K562 (cell line): ENCODE measurements around the gene GFOD2. TPM values are rescaled to one million over a fixed set of nuclear protein-coding genes. Genes with fewer than 3 reads are reported as not detected.
A peak's percentile ranks its signal among the peaks of the same experiment; 100 is the strongest.

Source experiments
- HMG20A ChIP-seq: fragments of 450-650 bp; formaldehyde crosslinking; conservative IDR thresholded peaks from 2 replicates; pipeline ENCODE4 v1.4.0; 2020; ENCODE audit warnings: mild to moderate bottlenecking, mixed read lengths
- HMGN3 ChIP-seq: IDR thresholded peaks from 2 replicates; pipeline ENCODE4 v1.6.1; 2011; ENCODE audit warnings: borderline replicate concordance, low read depth, mild to moderate bottlenecking, mixed read lengths, low read length; ENCODE audit not compliant: insufficient read length; ENCODE audit errors: extremely low read depth
- KDM1A ChIP-seq, 2 experiments: fragments of 450-650 bp; IDR thresholded peaks; 2 replicates each; pipeline ENCODE4 v1.6.1; 2016; ENCODE audit warnings: mild to moderate bottlenecking in 2 of 2
- NFIC ChIP-seq: fragments of 450-650 bp; IDR thresholded peaks from 2 replicates; pipeline ENCODE4 v1.6.1; 2017; ENCODE audit warnings: mild to moderate bottlenecking, inconsistent platforms
- POLR2AphosphoS5 ChIP-seq: IDR thresholded peaks from 2 replicates; pipeline ENCODE4 v1.6.1; 2011; ENCODE audit warnings: mild to moderate bottlenecking, low read depth, low read length, moderate library complexity; ENCODE audit not compliant: control insufficient read depth, insufficient read depth
- SRF ChIP-seq, 2 experiments: fragments of 250-450, 450-650 bp in 1 of 2; sonication (Bioruptor Pico) in 1 of 2; sonication (generic) in 1 of 2; formaldehyde crosslinking; IDR thresholded peaks; 2 replicates each; pipeline versions ENCODE4 v1.5.0 to v1.5.1; 2020 to 2022; ENCODE audit warnings: mild to moderate bottlenecking in 1 of 2, missing genetic modification reagents in 1 of 2
- ZBTB33 ChIP-seq: sonication (generic); formaldehyde crosslinking; IDR thresholded peaks from 2 replicates; pipeline ENCODE4 v1.8.1; 2023; ENCODE audit warnings: mild to moderate bottlenecking, missing genetic modification reagents
- ZC3H8 ChIP-seq: fragments of 450-650 bp; IDR thresholded peaks from 2 replicates; pipeline ENCODE4 v1.6.1; 2017
- ZNF124 ChIP-seq: sonication (generic); formaldehyde crosslinking; IDR thresholded peaks from 2 replicates; pipeline ENCODE4 v1.8.1; 2022; ENCODE audit warnings: missing genetic modification reagents
- ZNF347 ChIP-seq: fragments of 450-650 bp; formaldehyde crosslinking; IDR thresholded peaks from 2 replicates; pipeline ENCODE4 v1.4.0; 2020; ENCODE audit warnings: low read depth, mild to moderate bottlenecking, moderate library complexity
- polyA plus RNA-seq, 8 experiments: library from polyadenylated mRNA; depleted of rRNA in 4 of 8; stranded (reverse) in 5 of 8; unstranded in 3 of 8; fragments of >200 nt; fragmentation: Nextera tagmentation in 2 of 8; fragmentation: Illumina TruSeq in 1 of 8; extraction: Ambion mirVana in 2 of 8; extraction: Trizol in 1 of 8; gene quantifications; 2 replicates each; pipeline versions ENCODE4 v1.2.1 to v1.2.3, GENCODE V29; 2011 to 2014; ENCODE audit warnings: inconsistent platforms in 1 of 8, missing spikeins in 1 of 8
- total RNA-seq, 7 experiments: library from RNA; depleted of rRNA in 6 of 7; stranded (reverse); fragments of >200 nt in 6 of 7; fragmentation: Illumina TruSeq in 2 of 7; extraction: Trizol in 2 of 7; gene quantifications; 2 replicates each; pipeline versions ENCODE4 v1.2.1 to v1.2.3, GENCODE V29; 2011 to 2021; ENCODE audit warnings: low replicate concordance in 1 of 7
- TF ChIP-seq, protein P1 (sequence below): fragments of 250-450 bp; sonication (Bioruptor Pico); IDR thresholded peaks from 2 replicates; pipeline ENCODE4 v1.5.0; 2021

The GFOD2 gene
- total and polyA plus RNA-seq, 9 of the 15 experiments (the other 6 are each of a cell fraction or from before 2014, with no cell fraction given): 1.9 to 15.8 (median 11.1) TPM

DNA sequence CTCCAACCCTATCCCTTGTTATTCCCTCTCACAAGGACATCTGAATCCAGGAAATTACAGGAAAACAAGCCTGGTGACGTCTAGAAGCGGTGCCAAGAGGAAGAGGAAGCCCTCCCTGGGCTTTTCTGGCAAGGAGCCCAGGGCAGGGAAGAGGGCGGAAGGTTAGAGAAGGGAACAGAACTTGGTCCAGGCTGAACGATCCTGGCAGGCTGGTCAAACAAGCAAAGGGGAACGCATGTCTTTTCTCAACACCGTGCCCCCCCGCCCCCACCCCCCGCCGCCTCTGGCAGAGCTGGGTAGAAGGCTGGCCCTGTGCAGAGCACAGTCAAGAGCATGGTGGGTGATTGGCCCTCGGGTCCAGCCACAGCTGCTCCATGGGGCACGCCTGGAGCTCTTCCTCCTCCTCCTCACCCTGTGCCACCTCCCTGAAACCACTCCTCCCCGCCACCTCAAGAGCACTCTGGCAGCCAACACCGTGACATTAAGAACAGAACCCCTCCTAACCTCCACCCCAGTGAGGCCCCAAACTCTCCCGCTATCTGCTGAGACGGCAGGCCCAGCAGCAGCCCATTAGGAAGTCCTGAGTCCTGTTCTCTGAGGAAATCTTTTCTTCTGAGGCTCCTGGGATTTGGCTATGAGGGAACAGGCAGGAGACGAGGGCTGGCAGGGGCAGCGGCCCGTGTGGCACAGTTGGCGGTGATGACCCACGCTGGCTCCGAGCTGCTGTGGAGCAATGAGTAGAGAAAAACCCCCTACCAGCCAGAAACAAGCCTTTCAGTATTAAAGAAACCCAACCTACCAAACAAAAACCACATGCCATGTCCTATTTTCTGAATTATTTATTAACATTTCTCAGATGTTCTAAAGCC is 45.2 kb downstream of the GFOD2 start (continued):
- TF ChIP-seq NFIC (peak; percentile 63), SRF (CRISPR knock-in tag; IDR thresholded peaks at IDR 0.05) (no peak), ZBTB33 (CRISPR knock-in tag) (no peak), POLR2AphosphoS5 (no peak), ZC3H8 (no peak), HMG20A (no peak), ZNF124 (CRISPR knock-in tag) (no peak), ZNF347 (no peak), KDM1A (IDR thresholded peaks at IDR 0.05) (no peak), HMGN3 (no peak)
- TF ChIP-seq, protein P1, sequence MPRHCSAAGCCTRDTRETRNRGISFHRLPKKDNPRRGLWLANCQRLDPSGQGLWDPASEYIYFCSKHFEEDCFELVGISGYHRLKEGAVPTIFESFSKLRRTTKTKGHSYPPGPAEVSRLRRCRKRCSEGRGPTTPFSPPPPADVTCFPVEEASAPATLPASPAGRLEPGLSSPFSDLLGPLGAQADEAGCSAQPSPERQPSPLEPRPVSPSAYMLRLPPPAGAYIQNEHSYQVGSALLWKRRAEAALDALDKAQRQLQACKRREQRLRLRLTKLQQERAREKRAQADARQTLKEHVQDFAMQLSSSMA (CRISPR knock-in tag): no peak
- TF ChIP-seq, all 486 proteins: peak for 3
